ENCODE data around the gene AK8.

AK8 gene

DNA sequence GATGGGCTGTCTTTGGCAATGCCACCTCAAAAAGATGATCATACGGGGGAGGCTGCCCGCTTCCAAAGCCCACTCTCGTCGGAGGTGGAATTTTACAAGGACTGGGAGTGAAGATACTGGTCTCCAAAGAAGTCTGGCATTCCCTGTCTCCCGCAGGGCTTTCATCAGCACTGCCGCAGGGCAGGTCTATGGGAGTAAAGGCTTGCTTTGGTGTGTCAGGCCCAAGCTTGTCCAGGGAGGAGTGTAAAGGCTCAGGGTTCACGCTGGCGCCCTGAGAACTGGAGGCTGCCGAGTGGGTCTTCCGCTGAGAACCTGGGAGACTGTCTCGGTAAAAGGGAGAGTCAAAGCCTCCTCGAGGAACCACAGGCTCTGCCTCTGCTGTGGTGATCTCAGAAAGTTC is 27.6 kb upstream of the AK8 start:
- TF ChIP-seq NFIC (IDR thresholded peaks at IDR 0.05): no peak
- TF ChIP-seq, protein P1, sequence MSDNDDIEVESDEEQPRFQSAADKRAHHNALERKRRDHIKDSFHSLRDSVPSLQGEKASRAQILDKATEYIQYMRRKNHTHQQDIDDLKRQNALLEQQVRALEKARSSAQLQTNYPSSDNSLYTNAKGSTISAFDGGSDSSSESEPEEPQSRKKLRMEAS (IDR thresholded peaks at IDR 0.05): no peak
- TF ChIP-seq CEBPB (IDR thresholded peaks at IDR 0.05): no peak

DNA sequence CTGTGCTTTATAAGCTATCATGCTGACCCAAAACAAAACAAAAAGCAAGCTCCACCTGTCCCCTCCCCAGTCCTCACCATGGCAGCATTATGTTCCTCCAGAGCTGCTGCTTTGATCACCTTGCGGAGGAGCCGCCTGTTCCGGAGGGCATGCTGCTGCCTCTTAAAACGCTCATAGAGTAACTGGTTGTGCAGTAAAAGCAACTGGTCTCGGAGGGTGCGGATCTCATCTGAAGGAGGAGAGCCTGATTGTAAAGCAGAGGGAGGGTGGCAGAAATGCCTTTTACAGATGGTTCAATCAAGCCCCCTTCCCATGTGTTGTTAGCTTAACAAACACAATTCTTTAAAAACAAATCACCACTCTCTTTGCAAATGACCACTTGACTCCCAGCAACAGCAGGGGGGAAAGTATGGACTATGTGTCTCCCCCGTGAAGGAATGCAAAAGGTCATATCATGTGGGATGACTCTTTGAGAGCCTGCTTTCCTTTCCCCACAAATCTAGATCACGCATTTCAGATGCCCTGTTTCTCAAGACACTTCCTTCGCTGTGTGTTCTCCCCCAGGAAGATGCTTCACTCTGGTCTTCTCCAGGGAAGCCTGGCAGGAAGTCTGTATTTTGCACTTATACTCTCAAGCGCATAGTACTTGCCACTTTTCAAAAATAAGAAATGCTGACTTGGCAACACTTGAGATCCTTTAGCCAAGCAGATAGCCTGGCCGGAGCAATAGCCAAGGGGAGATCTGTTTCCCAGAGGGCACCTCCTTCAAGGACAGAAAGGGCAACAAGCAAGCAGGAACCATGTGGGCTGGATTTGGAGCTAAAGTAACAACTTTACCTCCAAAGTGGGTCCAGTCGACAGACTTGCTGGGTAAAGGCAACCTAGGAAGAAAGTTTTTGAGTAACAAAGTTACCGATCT is 25.7 kb upstream of the AK8 start:
- TF ChIP-seq TCF12 (IDR thresholded peaks at IDR 0.05; ENCODE audit: low read depth): no peak
- no peak for TF ChIP-seq YY1 (IDR thresholded peaks at IDR 0.05; ENCODE audit: low read depth)
- TF ChIP-seq TEAD4 (IDR thresholded peaks at IDR 0.05): no peak
- TF ChIP-seq CEBPB (IDR thresholded peaks at IDR 0.05): no peak
- TF ChIP-seq ZBTB7A (IDR thresholded peaks at IDR 0.05; ENCODE audit: low read depth): no peak
- TF ChIP-seq, protein P1 (IDR thresholded peaks at IDR 0.05): no peak
- no peak for TF ChIP-seq NFIC (IDR thresholded peaks at IDR 0.05)
- TF ChIP-seq FOXM1 (IDR thresholded peaks at IDR 0.05; ENCODE audit: borderline replicate concordance, low read depth): no peak
- no peak for TF ChIP-seq EP300 (IDR thresholded peaks at IDR 0.05; ENCODE audit: borderline replicate concordance)
- TF ChIP-seq, protein P2, sequence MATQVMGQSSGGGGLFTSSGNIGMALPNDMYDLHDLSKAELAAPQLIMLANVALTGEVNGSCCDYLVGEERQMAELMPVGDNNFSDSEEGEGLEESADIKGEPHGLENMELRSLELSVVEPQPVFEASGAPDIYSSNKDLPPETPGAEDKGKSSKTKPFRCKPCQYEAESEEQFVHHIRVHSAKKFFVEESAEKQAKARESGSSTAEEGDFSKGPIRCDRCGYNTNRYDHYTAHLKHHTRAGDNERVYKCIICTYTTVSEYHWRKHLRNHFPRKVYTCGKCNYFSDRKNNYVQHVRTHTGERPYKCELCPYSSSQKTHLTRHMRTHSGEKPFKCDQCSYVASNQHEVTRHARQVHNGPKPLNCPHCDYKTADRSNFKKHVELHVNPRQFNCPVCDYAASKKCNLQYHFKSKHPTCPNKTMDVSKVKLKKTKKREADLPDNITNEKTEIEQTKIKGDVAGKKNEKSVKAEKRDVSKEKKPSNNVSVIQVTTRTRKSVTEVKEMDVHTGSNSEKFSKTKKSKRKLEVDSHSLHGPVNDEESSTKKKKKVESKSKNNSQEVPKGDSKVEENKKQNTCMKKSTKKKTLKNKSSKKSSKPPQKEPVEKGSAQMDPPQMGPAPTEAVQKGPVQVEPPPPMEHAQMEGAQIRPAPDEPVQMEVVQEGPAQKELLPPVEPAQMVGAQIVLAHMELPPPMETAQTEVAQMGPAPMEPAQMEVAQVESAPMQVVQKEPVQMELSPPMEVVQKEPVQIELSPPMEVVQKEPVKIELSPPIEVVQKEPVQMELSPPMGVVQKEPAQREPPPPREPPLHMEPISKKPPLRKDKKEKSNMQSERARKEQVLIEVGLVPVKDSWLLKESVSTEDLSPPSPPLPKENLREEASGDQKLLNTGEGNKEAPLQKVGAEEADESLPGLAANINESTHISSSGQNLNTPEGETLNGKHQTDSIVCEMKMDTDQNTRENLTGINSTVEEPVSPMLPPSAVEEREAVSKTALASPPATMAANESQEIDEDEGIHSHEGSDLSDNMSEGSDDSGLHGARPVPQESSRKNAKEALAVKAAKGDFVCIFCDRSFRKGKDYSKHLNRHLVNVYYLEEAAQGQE (IDR thresholded peaks at IDR 0.05; ENCODE audit: low read depth): no peak
- TF ChIP-seq TAF1 (IDR thresholded peaks at IDR 0.05; ENCODE audit: low read depth): no peak
- TF ChIP-seq EGR1 (IDR thresholded peaks at IDR 0.05): no peak
- no peak for TF ChIP-seq CREB1 (IDR thresholded peaks at IDR 0.05; ENCODE audit: low read depth)
- TF ChIP-seq, protein P3, sequence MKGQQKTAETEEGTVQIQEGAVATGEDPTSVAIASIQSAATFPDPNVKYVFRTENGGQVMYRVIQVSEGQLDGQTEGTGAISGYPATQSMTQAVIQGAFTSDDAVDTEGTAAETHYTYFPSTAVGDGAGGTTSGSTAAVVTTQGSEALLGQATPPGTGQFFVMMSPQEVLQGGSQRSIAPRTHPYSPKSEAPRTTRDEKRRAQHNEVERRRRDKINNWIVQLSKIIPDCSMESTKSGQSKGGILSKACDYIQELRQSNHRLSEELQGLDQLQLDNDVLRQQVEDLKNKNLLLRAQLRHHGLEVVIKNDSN (IDR thresholded peaks at IDR 0.05): no peak
- TF ChIP-seq RAD21 (IDR thresholded peaks at IDR 0.05; ENCODE audit: low read depth): no peak

DNA sequence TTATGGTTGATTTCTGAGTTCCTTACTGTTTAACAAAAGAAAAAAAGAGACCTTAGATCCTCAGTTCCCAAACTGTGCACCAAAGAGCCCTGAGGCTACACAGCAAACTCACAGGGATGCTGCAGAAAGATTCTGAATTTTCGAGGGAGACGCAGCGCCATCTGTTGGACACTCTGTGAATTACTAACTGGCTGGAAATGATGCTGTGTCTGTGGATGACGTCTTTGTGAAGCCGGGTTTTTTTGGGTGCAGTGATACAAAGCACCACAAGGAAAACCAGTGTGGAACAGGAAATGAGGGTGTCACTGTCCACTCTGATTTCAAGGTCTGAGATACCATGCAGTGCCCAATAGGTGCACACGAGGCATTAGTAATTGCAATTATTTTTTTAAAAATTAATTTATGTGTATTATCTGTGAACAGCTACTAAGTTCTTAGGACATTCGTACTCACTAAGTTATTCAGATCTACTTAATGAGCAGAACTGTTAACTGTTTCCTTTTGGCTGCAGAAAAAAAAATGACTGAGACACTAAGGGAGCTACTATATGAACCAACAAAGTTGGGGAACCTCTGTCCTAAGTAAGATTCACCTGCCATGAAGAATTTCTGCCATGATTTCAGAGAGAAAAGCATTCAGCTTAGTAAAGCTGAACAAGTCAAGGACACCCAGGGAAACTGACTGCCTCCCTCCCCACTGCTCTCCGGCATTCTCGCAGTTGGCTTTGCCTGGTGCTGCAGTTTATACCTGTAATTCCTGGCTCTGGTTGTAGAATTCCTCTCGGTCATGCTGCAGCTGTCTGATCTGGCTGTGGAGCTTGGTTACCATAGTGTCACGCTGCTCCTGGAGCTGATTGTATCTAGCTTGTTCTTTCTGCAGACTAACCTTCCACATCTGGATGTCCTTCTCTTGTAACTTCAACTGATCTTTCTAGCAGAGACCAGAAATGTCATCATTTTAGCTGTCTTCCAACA is 24.1 kb upstream of the AK8 start:
- no peak for TF ChIP-seq EGR1 (IDR thresholded peaks at IDR 0.05)
- TF ChIP-seq TAF1 (IDR thresholded peaks at IDR 0.05; ENCODE audit: low read depth): no peak
- TF ChIP-seq, protein P3 (IDR thresholded peaks at IDR 0.05): no peak
- TF ChIP-seq TEAD4 (IDR thresholded peaks at IDR 0.05): no peak
- no peak for TF ChIP-seq ZBTB7A (IDR thresholded peaks at IDR 0.05; ENCODE audit: low read depth)
- TF ChIP-seq, protein P2 (IDR thresholded peaks at IDR 0.05; ENCODE audit: low read depth): no peak
- TF ChIP-seq RAD21 (IDR thresholded peaks at IDR 0.05; ENCODE audit: low read depth): peak; percentile 63

DNA sequence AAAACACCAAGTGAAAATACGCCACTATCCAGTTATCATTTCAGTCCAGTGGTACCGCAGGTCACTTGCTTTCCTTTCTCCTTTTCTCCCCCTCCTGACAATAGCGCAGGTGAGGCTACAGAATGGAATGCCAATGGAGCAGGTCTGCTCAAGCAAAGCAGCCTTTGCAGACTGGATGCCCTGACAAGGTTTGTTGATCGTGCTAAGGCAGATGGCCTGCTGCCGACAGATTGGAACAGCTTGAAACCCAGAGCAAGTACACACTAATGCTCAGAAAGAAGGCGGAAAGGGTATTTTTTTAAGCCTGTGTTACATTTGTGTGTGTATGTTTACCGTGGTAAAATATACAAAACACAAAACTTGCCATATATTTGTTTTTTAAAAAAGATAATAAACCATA is 20.0 kb upstream of the AK8 start:
- TF ChIP-seq EP300 (IDR thresholded peaks at IDR 0.05; ENCODE audit: borderline replicate concordance) (no peak), TCF12 (IDR thresholded peaks at IDR 0.05; ENCODE audit: low read depth) (no peak), TAF1 (IDR thresholded peaks at IDR 0.05; ENCODE audit: low read depth) (no peak), RAD21 (IDR thresholded peaks at IDR 0.05; ENCODE audit: low read depth) (no peak), ZBTB7A (IDR thresholded peaks at IDR 0.05; ENCODE audit: low read depth) (no peak), YY1 (IDR thresholded peaks at IDR 0.05; ENCODE audit: low read depth) (no peak), CEBPB (IDR thresholded peaks at IDR 0.05) (no peak), FOXM1 (IDR thresholded peaks at IDR 0.05; ENCODE audit: borderline replicate concordance, low read depth) (no peak)

DNA sequence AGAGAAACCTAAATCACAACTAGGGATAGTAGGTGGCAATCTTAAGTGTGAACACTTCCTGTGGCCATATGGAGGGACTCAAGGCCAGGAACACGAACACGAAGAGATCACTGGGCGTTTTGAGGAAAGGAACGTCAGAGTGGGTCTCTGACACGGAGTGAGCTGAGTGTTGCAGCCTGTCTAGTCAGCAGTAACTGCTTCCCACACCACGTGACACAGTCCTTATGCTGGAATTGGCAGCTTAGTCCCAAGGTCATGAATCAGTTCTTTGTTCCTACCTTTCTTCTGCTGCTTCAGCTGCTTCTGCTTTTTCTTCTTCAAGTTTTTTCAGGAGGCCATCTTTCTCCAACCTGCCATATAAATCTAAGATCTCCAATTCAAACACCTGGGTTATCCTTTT is 18.8 kb upstream of the AK8 start:
- TF ChIP-seq, protein P3 (IDR thresholded peaks at IDR 0.05): no peak
- TF ChIP-seq, protein P1 (IDR thresholded peaks at IDR 0.05): no peak
- TF ChIP-seq NFIC (IDR thresholded peaks at IDR 0.05) (no peak), YY1 (IDR thresholded peaks at IDR 0.05; ENCODE audit: low read depth) (no peak), FOXM1 (IDR thresholded peaks at IDR 0.05; ENCODE audit: borderline replicate concordance, low read depth) (no peak)

Measured in Ishikawa (cell line).